Small intestine (tissue), 7 donors: Measurements from ENCODE around the gene TRAF3. TPM values are rescaled to one million over a fixed set of nuclear protein-coding genes. Genes with fewer than 3 reads are reported as not detected.

ENCODE experiments used
- DNase-seq, 2 donors: peaks; one replicate each; pipeline versions ENCODE4 v3.0.0 to v3.0.0-alpha.2; 2013
- FAIRE-seq: peaks from 2 replicates; lab custom pipeline; 2012; peaks lifted over from hg19 to GRCh38; lab: Jason Lieb, UNC
- H3K27ac ChIP-seq, 3 donors: one replicate each; pipeline ENCODE4 v1.5.1; 2013; ENCODE audit warnings: low read length in 2 of 3, mild to moderate bottlenecking in 2 of 3, control low read depth in 1 of 3, inconsistent platforms in 1 of 3, low read depth in 1 of 3, moderate library complexity in 1 of 3
- H3K27me3 ChIP-seq, 3 donors: one replicate each; pipeline ENCODE4 v1.6.1; 2013; ENCODE audit warnings: low read length in 3 of 3, inconsistent platforms in 1 of 3; ENCODE audit not compliant: control insufficient read depth in 3 of 3, insufficient read depth in 3 of 3
- H3K36me3 ChIP-seq, 3 donors: one replicate each; pipeline ENCODE4 v1.6.1; 2013; ENCODE audit warnings: low read length in 3 of 3, inconsistent platforms in 1 of 3, low read depth in 1 of 3, mild to moderate bottlenecking in 1 of 3, moderate library complexity in 1 of 3; ENCODE audit not compliant: control insufficient read depth in 3 of 3, insufficient read depth in 2 of 3
- H3K4me1 ChIP-seq, 3 donors: one replicate each; pipeline ENCODE4 v1.6.1; 2013; ENCODE audit warnings: low read length in 2 of 3, inconsistent platforms in 1 of 3, low read depth in 1 of 3, mild to moderate bottlenecking in 1 of 3, moderate library complexity in 1 of 3; ENCODE audit not compliant: control insufficient read depth in 3 of 3, insufficient read depth in 2 of 3
- H3K4me3 ChIP-seq, 3 donors: one replicate each; pipeline ENCODE4 v1.5.1; 2013; ENCODE audit warnings: low read length in 3 of 3, control low read depth in 1 of 3, inconsistent platforms in 1 of 3, low read depth in 1 of 3, mild to moderate bottlenecking in 1 of 3, moderate library complexity in 1 of 3
- H3K9me3 ChIP-seq, 2 donors: one replicate each; pipeline ENCODE4 v1.6.1; 2013; ENCODE audit warnings: low read depth in 1 of 2, low read length in 1 of 2; ENCODE audit not compliant: control insufficient read depth in 2 of 2, insufficient read depth in 1 of 2
- WGBS, 3 donors: extraction: QIAGEN DNeasy Blood & Tissue Kit; methylation state at CpG; one replicate each; pipeline ENCODE4 v1.1.7; 2013; 5-methylcytosine and 5-hydroxymethylcytosine counted together
- polyA plus RNA-seq, 4 donors: library from polyadenylated mRNA; stranded (reverse) in 3 of 4; unstranded in 1 of 4; fragments of 200-250 nt in 3 of 4; fragments of 120-200 nt in 1 of 4; gene quantifications; one replicate each; pipeline versions ENCODE4 v1.2.1 to v1.2.3, GENCODE V29; 2013
- donor health status: healthy with polysubstance abuse.
- donor health status: control.
- donor health status: control.
- donor health status: Bipolar disorder and iron deficiency.
- donor health status: healthy.

The TRAF3 gene
- polyA plus RNA-seq, 4 donors, result 4.0 to 17.9 (median 8.5) TPM

DNA sequence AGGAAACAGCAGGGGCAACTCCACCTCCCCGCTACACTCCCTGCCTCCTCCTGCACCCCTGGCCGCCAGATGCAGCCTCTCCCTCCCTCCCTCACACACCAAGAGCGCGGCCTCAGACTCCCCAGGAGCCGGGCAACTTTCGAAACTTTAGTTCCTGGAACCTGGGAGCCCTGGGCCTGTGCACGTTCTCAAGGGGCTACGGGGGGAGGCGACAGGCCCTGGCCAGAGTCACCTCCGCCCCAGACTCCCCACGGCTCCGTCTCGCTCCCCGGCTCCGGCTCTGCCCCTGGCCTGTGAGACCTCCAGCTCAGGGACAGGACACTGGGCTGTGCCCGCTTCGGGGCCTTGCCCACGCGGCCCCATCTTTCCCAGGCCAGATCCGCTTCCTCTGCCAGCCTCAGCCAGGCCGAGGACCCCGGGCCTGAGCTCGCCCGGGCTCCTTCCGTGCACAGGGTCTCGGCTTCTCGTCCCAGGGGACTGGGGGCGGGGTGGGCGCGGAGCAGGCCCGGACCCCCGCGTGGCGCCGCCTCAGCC lies 150.7 kb downstream of the TRAF3 start:
- WGBS, 3 donors, result 4 to 15% (median 6%) methylated on average over 20 to 35 of the region's 35 CpGs
- DNase-seq, result peak; percentile 54 to 76
- Histone ChIP-seq H3K27me3 (peaks cover 0 to 29% (median 9%) of the 10 kb centered on the region in 3 donors), H3K4me3 (peak overlapping the region; percentile 8 to 73 (median 70)), H3K27ac (peak overlapping the region; percentile 97 to 99 (median 99)), H3K9me3 (no peaks in the 10 kb centered on the region), H3K36me3 (peaks cover 0 to 56% (median 4%) of the 10 kb centered on the region in 3 donors), H3K4me1 (peaks cover 0 to 57% (median 6%) of the 10 kb centered on the region in 3 donors)
- FAIRE-seq, result no peak

DNA sequence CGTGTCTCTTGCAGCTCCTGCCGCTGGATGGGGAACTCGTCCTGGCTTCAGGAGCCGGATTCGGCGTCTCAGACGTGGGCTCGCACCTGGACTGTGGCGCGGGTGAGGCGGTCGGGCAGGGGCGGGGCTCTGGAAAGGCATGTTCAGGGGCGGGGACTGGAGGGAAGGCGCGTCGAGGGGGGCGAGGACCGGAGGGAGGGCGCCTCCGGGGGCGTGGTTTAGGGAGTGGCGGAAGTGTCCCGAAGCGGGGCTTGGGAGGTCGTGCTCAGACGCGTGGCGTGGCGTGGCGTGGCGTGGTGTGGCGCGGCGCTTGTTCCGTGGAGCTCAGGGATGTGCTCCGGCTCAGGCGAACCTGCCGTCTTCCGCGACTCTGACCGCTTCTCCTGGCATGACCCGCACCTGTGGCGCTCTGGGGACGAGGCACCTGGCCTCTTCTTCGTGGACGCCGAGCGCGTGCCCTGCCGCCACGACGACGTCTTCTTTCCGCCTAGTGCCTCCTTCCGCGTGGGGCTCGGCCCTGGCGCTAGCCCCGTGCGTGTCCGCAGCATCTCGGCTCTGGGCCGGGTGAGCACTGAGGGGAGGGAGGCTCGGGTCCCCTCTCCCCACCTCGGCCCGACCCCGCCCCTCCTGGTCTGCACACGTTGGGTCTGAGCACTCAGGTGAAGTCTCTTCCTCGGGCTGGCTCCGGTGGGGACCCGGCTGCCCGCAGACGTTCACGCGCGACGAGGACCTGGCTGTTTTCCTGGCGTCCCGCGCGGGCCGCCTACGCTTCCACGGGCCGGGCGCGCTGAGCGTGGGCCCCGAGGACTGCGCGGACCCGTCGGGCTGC lies 151.4 kb downstream of the TRAF3 start:
- Histone ChIP-seq H3K9me3 (no peaks in the 10 kb centered on the region), H3K4me1 (peaks cover 0 to 57% (median 6%) of the 10 kb centered on the region in 3 donors), H3K27ac (peak overlapping the region; percentile 97 to 99 (median 99)), H3K4me3 (peak overlapping the region; percentile 32 to 73 (median 70)), H3K27me3 (peaks cover 0 to 23% (median 6%) of the 10 kb centered on the region in 3 donors), H3K36me3 (peaks cover 4 to 63% (median 5%) of the 10 kb centered on the region in 3 donors)
- WGBS, 3 donors, result 1 to 2% (median 1%) methylated on average over 50 to 94 of the region's 94 CpGs
- DNase-seq (peak; percentile 96), FAIRE-seq (no peak)

DNA sequence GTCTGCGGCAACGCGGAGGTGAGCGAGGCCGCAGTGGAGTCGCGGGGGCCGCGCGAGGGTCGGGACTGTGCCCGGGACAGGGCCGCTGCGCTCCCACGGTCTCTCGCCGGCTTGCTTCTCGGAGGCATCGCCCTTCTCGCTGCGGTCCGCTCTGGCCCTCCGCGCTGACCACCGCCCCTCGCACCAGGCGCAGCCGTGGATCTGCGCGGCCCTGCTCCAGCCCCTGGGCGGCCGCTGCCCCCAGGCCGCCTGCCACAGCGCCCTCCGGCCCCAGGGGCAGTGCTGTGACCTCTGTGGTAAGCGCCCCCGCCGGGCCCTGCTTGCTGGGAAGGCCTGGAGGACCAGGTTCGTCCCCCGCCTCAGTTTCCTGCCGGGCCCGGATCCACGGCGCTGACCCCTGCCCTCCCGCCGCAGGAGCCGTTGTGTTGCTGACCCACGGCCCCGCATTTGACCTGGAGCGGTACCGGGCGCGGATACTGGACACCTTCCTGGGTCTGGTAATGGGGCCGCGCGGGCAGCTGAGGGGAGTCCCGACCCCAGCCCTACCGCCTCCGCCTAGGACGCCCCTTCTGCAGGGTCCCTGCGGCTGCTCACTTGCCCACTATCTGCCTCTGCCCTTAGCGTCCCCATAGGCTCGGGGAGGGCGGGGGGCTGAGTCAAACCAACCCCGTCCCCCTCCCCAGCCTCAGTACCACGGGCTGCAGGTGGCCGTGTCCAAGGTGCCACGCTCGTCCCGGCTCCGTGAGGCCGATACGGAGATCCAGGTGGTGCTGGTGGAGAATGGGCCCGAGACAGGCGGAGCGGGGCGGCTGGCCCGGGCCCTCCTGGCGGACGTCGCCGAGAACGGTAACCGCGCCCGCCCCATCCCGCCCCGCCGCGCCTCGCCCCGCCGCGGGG lies 152.2 kb downstream of the TRAF3 start:
- 3 to 4% (median 4%) methylated on average over 63 to 94 of the region's 94 CpGs for WGBS, 3 donors
- peak; percentile 29 to 60 for DNase-seq
- FAIRE-seq, result no peak
- H3K36me3 ChIP-seq, result peaks cover 4 to 62% (median 5%) of the 10 kb centered on the region in 3 donors
- H3K9me3 ChIP-seq, result no peaks in the 10 kb centered on the region
- H3K4me3 ChIP-seq, result peak overlapping the region; percentile 32 to 73 (median 70)
- peaks cover 0 to 19% (median 6%) of the 10 kb centered on the region in 3 donors for H3K27me3 ChIP-seq
- H3K4me1 ChIP-seq, result peaks cover 0 to 52% (median 6%) of the 10 kb centered on the region in 3 donors
- H3K27ac ChIP-seq, result peak overlapping the region; percentile 49 to 97 (median 90)

DNA sequence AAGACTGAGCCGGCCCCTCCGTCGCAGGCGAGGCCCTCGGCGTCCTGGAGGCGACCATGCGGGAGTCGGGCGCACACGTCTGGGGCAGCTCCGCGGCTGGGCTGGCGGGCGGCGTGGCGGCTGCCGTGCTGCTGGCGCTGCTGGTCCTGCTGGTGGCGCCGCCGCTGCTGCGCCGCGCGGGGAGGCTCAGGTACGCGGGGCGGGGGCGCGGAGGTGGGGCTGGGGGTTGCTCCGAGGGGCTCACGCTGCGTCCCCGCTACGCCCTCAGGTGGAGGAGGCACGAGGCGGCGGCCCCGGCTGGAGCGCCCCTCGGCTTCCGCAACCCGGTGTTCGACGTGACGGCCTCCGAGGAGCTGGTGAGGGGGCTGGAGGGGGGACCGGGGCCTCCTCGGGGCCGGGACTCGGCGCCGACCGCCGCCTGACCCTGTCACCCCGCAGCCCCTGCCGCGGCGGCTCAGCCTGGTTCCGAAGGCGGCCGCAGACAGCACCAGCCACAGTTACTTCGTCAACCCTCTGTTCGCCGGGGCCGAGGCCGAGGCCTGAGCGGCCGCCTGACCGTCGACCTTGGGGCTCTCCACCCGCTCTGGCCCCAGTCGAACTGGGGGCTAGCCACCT lies 153.0 kb downstream of the TRAF3 start:
- H3K27ac ChIP-seq, result peak overlapping the region; percentile 17 to 65 (median 49)

DNA sequence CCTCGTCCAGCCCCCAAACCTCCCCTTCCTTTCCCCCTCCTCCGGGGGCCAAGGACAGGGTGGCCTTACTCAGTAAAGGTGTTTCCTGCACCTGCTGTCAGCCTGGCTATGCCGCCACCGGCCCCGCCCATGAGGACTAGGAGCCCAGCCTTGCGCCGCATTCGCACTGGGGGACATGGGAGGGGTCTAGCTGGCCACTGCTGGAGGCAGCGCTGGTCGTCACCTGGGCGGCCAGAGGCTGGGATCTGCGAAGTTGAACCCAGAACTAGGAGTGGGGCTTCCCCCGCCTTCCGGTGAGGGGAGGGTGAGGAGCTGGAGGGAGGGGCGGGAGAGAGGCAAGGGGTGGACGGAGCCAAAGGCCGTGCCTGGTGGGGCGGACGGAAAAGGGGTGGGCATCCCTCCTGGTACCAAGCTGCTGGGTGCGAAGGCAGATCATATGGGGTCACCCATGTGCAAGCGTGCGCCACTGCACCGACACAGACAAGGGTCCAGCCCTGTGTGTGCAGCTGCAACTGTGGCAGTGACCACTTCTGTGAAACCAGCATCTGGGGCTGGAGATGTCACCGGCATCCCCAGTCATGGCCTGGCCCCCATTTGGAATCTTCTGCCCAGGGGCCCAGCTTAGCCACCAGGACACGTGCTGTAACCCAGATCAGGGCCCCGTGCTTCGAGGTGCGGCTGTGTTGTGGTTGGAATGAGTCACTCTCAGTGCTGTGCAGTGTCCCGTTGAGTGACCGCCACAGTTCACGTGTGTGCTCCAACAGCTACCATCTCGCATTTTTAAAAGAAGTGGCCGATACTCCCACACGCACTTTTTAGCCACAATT lies 153.7 kb downstream of the TRAF3 start:
- Histone ChIP-seq H3K27ac (peak overlapping the region; percentile 11 to 65 (median 17)), H3K4me3 (peak overlapping the region in 1 of 3 donors; percentile 70), H3K36me3 (peaks cover 4 to 56% (median 5%) of the 10 kb centered on the region in 3 donors), H3K4me1 (peaks cover 0 to 37% (median 6%) of the 10 kb centered on the region in 3 donors), H3K27me3 (peaks cover 0 to 19% (median 3%) of the 10 kb centered on the region in 3 donors), H3K9me3 (no peaks in the 10 kb centered on the region)
- FAIRE-seq (no peak), DNase-seq (peak; percentile 56 to 65)
- WGBS, 3 donors, result 51 to 58% (median 52%) methylated on average over 31 to 34 of the region's 34 CpGs

More for the DNA sequence above, 153.0 kb downstream of the TRAF3 start:
- H3K9me3 ChIP-seq, result no peaks in the 10 kb centered on the region
- peaks cover 4 to 60% (median 5%) of the 10 kb centered on the region in 3 donors for H3K36me3 ChIP-seq
- H3K4me1 ChIP-seq, result peaks cover 0 to 44% (median 6%) of the 10 kb centered on the region in 3 donors
- DNase-seq, result no peak
- no peak for FAIRE-seq
- WGBS, 3 donors, result 7 to 13% (median 9%) methylated on average over 19 to 74 of the region's 74 CpGs
- H3K27me3 ChIP-seq, result peaks cover 0 to 19% (median 3%) of the 10 kb centered on the region in 3 donors
- H3K4me3 ChIP-seq, result peak overlapping the region in 2 of 3 donors; percentile 13 to 70

DNA sequence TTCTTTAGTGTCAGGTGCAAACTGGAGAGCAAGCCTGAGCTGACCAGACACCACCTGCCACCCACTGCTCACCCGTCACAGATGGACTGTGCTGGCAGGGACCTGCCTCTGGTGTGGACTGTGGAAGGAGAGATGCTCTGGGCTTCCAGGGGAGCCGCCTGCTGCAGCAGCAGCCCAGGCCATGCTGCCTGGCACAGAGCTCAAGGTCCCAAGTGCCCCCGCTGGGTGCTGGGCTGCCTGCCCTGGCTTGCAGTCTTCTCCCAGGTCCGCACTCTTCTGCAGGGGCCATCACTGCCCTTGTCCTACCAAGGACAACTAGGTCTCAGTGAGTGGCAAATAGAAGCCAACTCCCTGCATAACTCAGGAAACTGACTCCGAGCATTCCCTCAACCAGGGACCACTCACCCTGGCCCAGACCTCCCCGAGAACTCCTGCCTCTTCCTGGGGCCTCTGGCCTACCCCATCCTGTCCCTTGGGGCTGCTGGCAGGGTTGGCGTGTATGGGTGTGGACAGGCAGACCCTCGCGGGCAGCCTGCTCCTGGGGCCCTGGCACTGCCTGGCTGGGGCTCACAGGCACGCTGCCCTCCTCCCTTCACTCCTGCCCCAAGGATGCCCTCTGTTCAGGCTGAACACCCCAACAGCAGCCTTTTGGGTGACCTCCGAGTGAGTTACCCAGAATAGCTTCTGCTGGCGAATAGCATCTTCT lies 154.5 kb downstream of the TRAF3 start:
- no peak for FAIRE-seq
- no peak overlapping the region for H3K4me3 ChIP-seq
- H3K36me3 ChIP-seq, result peaks cover 4 to 57% (median 5%) of the 10 kb centered on the region in 3 donors
- H3K4me1 ChIP-seq, result peaks cover 0 to 33% (median 6%) of the 10 kb centered on the region in 3 donors
- peak in 1 of 2 donors; percentile 24 for DNase-seq
- peaks cover 0 to 19% (median 3%) of the 10 kb centered on the region in 3 donors for H3K27me3 ChIP-seq
- H3K27ac ChIP-seq, result peak overlapping the region in 2 of 3 donors; percentile 11 to 32
- H3K9me3 ChIP-seq, result no peaks in the 10 kb centered on the region
- 90 to 93% (median 91%) methylated on average over 12 of the region's 12 CpGs for WGBS, 3 donors
